T-helper 2 cell treated with Interferon-gamma antibody and Interleukin-4, amounts not matched to agents 5 μg/mL and 100 μg/mL, for 36 hours (primary cell): Measurements from ENCODE around the gene ESRRG.

Source experiments
- DNase-seq: peaks from one replicate; pipeline ENCODE4 v3.0.0; 2021; ENCODE audit warnings: low spot score
- H3K27ac Mint-ChIP-seq: one replicate; pipeline ENCODE4 v1.8.0; 2021; ENCODE audit warnings: mild to moderate bottlenecking, mixed read lengths
- H3K27me3 Mint-ChIP-seq: one replicate; pipeline ENCODE4 v1.8.0; 2021; ENCODE audit warnings: low read depth, mixed read lengths
- H3K36me3 Mint-ChIP-seq: one replicate; pipeline ENCODE4 v1.8.0; 2021; ENCODE audit warnings: low read depth, mixed read lengths
- H3K4me1 Mint-ChIP-seq: one replicate; pipeline ENCODE4 v1.8.0; 2021; ENCODE audit warnings: low read depth, mixed read lengths
- H3K4me3 Mint-ChIP-seq: one replicate; pipeline ENCODE4 v1.8.0; 2022; ENCODE audit warnings: mild to moderate bottlenecking, moderate library complexity, mixed read lengths
- H3K9me3 Mint-ChIP-seq: one replicate; pipeline ENCODE4 v1.8.0; 2021; ENCODE audit warnings: mixed read lengths

ESRRG gene

DNA sequence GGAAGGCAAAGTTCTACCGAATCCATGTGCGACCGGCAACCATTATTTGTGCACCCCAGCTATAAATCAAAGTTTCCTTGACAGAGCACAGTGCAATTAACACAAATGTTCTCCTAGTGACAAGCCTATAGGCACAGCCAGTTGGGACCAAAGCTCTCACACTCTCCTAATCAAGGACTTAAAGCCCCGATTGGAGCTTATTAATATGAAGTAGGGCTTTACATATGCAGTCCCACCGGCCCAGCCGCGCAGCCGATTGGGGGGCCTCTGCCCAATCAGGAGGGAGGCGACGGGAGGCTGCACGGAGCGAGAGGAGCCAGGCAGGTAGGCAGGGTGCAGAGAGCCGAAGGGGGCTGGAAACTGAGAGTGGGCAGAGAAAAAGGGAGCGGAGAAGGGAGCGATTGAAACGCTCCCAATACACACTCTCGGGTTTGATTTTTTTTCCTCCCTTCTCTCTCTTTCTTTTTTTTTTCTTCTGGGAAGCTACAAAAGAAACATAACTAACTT lies at the start of gene ESRRG:
ESRRG (minus strand) TSS at position 156 of the 507 bp plus-strand sequence; CDS start at position 26, 130 bp downstream.
- Mint-ChIP-seq H3K27me3 (peaks cover 14% of the 10 kb centered on the region), H3K36me3 (no peaks in the 10 kb centered on the region), H3K4me1 (no peaks in the 10 kb centered on the region)

DNA sequence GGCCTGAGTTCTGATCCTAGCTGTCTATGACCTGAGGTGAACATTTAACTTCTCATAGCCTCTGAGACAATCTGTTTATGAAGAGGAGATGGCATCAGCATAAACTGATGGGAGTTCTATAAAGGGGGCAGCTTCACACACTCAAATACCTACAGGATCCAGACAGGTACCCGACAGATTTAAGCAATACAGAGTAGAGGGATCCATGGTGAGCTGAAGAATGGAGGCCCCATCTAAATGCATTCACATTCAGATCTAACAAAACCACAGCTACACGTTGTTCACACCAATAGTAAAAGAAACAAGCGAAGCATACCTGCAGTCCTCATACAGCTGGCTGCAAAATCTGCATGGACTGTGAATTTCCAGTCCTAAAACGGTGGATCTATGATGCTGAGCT lies 48.7 kb upstream of the ESRRG start:
- Mint-ChIP-seq H3K27me3 (no peaks in the 10 kb centered on the region), H3K9me3 (peaks cover under 1% of the 10 kb centered on the region), H3K4me3 (no peak overlapping the region), H3K36me3 (no peaks in the 10 kb centered on the region), H3K27ac (no peak overlapping the region), H3K4me1 (no peaks in the 10 kb centered on the region)
- no peak for DNase-seq

More for the DNA sequence above, at the start of gene ESRRG:
- no peak within 1 kb of the TSS for H3K27ac Mint-ChIP-seq
- no peak for DNase-seq
- no peak within 1 kb of the TSS for H3K4me3 Mint-ChIP-seq
- no peaks in the 10 kb centered on the region for H3K9me3 Mint-ChIP-seq

DNA sequence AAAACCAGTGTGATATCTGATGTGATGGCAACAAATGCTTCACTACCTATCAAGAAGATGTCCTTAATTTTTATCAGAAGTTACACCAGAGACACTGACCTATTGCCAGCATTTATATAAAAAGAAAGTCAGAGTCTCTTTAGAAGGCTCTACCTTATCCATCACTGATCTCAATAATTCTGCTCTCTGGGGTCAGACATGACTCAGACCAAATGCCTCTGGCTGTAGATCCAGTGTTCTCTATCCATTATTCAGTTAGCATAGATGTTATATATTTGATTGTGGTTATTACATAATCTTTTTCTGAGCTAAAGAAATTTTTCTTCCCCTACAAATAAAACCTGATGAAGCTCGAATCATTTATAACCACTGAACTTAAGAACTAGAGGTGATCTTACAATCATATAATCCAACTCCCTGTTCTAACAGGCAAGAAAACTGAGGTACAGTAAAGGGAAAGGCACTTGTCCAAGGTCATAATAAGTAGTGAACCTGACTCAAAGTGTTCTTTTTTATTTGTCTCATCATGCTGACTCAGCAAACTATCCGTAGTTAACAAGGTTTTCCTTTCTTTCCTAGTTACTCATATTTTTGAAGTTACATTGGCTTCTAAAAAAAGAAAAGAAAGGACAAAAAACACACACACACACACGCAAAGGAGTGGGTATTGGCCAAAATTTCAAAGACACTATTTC lies 43.6 kb upstream of the ESRRG start:
- H3K9me3 Mint-ChIP-seq, result peaks cover 4% of the 10 kb centered on the region
- no peaks in the 10 kb centered on the region for H3K4me1 Mint-ChIP-seq
- H3K36me3 Mint-ChIP-seq, result no peaks in the 10 kb centered on the region
- H3K27ac Mint-ChIP-seq, result no peak overlapping the region
- DNase-seq, result no peak
- no peak overlapping the region for H3K4me3 Mint-ChIP-seq
- no peaks in the 10 kb centered on the region for H3K27me3 Mint-ChIP-seq

DNA sequence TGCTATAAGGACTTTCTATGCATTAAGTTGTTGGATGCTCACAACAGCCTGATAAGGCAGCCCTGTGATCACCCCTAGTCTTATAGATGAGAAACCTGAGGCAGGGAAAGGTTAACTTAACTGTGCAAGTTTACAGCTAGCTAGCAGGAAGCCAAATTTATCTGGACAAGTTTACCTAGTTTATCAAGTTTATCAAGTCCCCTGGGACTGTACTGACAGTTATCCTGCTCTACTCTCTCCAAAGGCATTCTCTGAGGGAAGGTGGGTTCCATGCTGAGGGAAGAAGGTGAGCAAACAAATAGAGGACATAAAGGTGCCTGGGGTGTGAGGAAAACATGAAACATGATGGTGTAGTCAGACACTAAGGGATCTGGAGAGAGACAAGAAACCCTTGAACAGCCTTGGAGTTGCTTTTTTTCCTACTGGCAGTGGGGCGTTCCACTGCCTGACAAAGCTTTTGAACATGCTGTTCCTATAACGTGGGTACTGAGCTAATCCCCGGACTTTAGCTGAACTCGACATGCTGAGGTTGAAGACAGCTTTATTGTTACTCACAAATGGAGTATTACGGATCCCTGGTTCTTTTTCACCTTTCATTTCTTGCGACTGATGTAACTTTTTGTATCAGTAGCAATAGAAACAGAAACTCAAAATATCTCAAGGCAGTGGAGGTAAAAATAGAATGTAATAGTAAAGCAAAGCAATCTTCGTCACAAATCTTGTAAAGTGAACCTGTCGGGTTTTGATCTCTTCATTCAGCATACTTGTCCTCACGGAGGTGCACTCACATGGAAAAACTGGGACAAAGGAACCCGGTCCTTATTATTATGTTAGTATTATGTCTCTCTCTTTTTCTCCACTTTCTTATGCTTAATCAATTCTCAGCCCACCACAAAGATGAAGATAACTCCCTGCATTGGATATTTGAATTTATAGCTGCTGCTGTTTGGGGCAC lies 42.4 kb upstream of the ESRRG start:
- Mint-ChIP-seq H3K4me1 (no peaks in the 10 kb centered on the region), H3K4me3 (no peak overlapping the region), H3K36me3 (no peaks in the 10 kb centered on the region), H3K27me3 (no peaks in the 10 kb centered on the region), H3K27ac (no peak overlapping the region), H3K9me3 (peaks cover 4% of the 10 kb centered on the region)
- DNase-seq, result no peak

DNA sequence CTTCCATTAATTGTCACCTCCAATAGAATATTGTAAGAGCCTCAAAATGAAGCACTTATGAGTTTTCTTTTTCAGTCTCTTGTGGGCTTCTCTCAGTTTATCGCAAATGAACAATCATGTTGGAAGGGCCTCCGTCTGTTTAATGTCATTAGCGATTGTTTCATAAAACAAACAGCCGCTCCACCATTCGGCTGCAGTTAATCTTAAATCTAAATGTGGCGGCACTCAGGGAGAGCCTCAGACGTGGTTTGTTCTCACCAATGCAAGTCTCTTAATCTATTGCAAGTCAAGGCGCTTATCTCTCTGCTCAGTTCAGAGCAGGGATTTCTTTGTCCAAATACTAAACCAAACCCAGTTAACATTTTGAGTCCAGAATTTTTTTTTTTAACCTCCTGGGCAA lies 34.9 kb upstream of the ESRRG start:
- Mint-ChIP-seq H3K27me3 (no peaks in the 10 kb centered on the region), H3K9me3 (no peaks in the 10 kb centered on the region), H3K4me3 (no peak overlapping the region)

DNA sequence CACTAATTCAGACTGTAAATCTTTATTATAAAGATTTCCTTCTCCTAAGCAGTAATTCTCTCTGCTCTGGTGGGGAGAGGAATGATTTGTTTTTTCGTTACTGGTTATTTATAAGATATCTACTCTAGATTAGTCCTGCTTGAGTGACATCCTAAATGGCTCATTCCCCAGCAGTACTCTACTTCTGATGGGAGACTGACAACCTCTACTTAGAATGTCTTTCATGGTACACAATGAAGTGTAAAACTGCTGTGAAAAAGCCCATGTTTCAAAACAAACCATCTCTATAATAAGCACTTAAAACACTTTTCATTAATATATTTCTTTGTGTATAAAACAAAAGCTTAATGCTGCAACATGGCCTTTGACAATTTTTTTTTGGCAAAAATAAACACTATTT lies 33.9 kb upstream of the ESRRG start:
- H3K4me3 Mint-ChIP-seq, result no peak overlapping the region
- no peak overlapping the region for H3K27ac Mint-ChIP-seq
- no peak for DNase-seq
- H3K4me1 Mint-ChIP-seq, result no peaks in the 10 kb centered on the region
- no peaks in the 10 kb centered on the region for H3K9me3 Mint-ChIP-seq
- no peaks in the 10 kb centered on the region for H3K36me3 Mint-ChIP-seq
- H3K27me3 Mint-ChIP-seq, result no peaks in the 10 kb centered on the region

More for the DNA sequence above, 34.9 kb upstream of the ESRRG start:
- Mint-ChIP-seq H3K4me1 (no peaks in the 10 kb centered on the region), H3K36me3 (no peaks in the 10 kb centered on the region), H3K27ac (no peak overlapping the region)
- no peak for DNase-seq

DNA sequence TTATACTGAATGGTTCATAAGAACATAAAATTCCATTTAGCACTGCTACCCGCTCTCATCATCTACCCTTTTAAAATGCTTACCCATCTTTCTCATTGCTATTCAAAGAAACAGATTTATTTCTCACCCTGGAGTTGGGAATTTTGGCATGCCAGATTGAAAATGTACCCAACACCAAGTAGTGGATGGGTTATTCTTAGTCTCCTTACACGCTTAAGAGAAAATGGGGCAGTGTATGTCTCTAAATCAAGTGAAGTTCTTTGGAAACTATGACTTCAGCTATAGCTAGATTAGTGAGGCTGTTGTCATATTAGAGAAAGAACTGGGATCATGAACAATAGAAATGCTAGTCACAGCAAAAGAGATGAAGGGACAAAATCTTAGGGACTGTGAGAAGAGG lies 27.7 kb upstream of the ESRRG start:
- H3K4me1 Mint-ChIP-seq, result no peaks in the 10 kb centered on the region
- no peak overlapping the region for H3K4me3 Mint-ChIP-seq
- no peaks in the 10 kb centered on the region for H3K36me3 Mint-ChIP-seq
- no peak for DNase-seq
- H3K27ac Mint-ChIP-seq, result no peak overlapping the region
- H3K9me3 Mint-ChIP-seq, result no peaks in the 10 kb centered on the region
- no peaks in the 10 kb centered on the region for H3K27me3 Mint-ChIP-seq

DNA sequence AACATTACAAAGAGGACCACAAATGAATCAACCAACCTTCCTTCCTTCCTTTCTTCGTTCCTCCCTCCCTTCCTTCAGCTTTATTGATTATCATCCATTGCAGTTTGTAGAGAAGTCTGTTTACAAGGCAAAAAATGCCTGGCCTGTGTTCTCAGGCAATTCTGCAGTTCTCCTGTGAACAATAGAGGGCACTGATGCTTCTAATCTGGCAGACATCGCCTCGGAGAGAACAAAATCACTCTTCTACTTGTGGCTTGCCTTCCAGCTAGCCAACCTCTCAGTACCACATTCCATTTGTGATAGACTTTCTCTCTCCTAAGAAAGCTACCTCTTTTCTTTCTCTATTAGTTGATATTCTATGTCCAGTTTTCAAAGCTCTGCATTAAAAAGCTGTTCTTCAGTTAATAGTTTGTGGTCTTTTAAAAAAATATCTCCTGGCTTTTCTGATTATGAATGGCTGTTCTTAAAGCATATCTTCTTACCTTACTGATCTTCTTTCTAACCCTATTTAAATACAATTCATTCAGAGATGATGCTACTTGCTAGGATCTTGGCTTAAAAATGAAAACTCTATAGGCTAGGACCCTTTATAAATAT lies 26.9 kb upstream of the ESRRG start:
- DNase-seq, result no peak
- H3K27ac Mint-ChIP-seq, result no peak overlapping the region
- H3K36me3 Mint-ChIP-seq, result no peaks in the 10 kb centered on the region
- H3K27me3 Mint-ChIP-seq, result no peaks in the 10 kb centered on the region
- H3K9me3 Mint-ChIP-seq, result no peaks in the 10 kb centered on the region
- no peaks in the 10 kb centered on the region for H3K4me1 Mint-ChIP-seq
- no peak overlapping the region for H3K4me3 Mint-ChIP-seq

DNA sequence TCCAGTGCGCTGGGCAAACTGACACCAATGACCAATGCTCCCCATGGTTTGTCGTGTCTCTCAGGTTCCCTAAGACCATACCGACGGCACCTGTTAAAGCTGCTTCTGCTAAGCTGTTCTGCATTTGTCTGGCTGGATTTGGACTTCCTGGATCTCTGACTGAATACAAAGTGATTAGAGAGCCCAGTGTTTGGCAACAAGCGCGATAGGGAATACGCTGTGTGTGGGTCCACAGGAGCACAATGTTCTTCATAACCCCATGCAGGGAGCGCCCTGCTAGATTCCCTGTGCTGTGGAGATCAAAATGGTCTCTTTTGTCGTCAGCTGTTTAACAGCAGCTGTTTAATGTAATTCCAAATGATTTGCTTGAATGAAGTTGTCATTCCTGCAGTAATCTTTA lies 26.0 kb upstream of the ESRRG start:
- Mint-ChIP-seq H3K4me1 (no peaks in the 10 kb centered on the region), H3K9me3 (no peaks in the 10 kb centered on the region), H3K4me3 (no peak overlapping the region), H3K36me3 (no peaks in the 10 kb centered on the region), H3K27ac (no peak overlapping the region), H3K27me3 (no peaks in the 10 kb centered on the region)
- DNase-seq, result no peak

DNA sequence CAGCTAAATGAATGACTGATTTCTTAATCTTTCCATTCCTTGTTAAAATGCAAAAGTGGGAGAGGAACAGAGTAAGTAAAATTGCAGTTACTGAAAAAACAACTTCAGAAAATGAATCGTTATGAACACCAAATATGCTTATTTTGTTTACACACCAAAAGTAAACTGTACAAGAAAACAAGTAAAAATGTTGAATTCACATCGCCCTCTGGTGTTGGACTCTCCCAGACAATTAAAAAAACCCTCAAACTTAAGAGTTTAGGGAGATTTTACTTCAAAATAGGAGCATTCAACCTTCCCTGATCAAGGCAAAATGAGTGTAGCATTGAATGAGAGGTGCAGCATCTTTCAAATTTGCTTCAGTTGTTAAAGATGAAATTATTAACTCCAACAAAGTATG lies 19.4 kb upstream of the ESRRG start:
- no peaks in the 10 kb centered on the region for H3K4me1 Mint-ChIP-seq
- no peak for DNase-seq
- no peaks in the 10 kb centered on the region for H3K36me3 Mint-ChIP-seq
- H3K9me3 Mint-ChIP-seq, result no peaks in the 10 kb centered on the region
- H3K27ac Mint-ChIP-seq, result no peak overlapping the region
- no peak overlapping the region for H3K4me3 Mint-ChIP-seq
- H3K27me3 Mint-ChIP-seq, result no peaks in the 10 kb centered on the region

DNA sequence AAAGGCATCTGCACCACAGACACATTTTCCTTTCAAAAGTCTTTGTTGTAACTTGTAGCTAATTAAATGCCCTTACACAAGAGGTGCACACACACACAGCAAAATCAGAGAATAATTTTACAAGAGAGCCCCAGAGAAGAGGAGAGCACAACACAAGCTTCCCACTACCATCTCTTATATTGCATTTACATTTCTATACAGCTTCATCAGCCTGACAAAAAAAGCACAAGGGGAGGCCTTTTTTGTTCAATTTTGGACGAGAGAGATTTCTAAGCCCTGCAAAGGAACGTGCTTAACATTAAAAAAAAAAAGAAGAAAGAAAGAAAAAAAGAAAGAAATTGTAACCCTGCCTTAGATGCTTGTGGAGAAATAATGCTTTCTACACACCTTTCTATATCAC lies 17.1 kb upstream of the ESRRG start:
- H3K27me3 Mint-ChIP-seq, result no peaks in the 10 kb centered on the region
- H3K4me1 Mint-ChIP-seq, result no peaks in the 10 kb centered on the region
- H3K4me3 Mint-ChIP-seq, result no peak overlapping the region
- H3K36me3 Mint-ChIP-seq, result no peaks in the 10 kb centered on the region
- no peak for DNase-seq
- no peak overlapping the region for H3K27ac Mint-ChIP-seq
- H3K9me3 Mint-ChIP-seq, result no peaks in the 10 kb centered on the region

DNA sequence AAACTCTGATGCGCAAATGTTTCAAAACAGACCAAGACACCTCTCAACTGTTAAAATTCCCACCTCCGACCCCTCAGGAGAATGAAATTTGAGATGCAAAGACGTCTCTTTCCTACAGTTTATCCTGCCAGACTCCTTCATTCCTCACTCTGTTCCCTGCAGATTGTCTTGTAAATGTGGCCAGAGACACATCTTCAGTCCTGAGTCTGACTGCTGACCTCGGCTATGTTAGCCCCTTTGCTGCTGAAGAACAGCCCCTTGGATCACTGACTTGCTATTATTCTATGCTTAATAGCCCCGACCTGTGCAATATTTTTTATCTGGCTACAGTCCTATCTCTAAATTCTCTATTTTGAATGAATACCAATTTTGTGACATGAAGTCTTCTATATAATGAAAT lies 16.6 kb upstream of the ESRRG start:
- Mint-ChIP-seq H3K27me3 (no peaks in the 10 kb centered on the region), H3K4me1 (no peaks in the 10 kb centered on the region), H3K27ac (no peak overlapping the region), H3K4me3 (no peak overlapping the region), H3K9me3 (no peaks in the 10 kb centered on the region), H3K36me3 (no peaks in the 10 kb centered on the region)
- no peak for DNase-seq

DNA sequence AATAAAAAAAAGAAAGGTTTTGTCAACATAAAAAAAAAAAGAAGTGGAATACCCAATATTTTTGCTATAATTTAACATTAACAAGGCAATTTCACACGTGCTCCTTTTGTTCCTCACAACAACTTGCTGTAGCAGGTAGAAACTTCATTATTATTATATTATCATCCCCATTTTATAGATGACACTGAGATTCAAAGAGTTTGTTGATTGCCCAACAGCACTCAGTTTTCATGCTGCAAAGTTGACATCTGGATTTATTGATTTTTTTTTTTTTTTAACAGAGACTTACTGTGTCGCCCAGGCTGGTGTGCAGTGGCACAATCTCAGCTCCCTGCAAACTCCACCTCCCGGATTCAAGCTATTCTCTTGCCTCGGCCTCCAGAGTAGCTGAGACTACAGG lies 8.9 kb upstream of the ESRRG start:
- no peak for DNase-seq
- Mint-ChIP-seq H3K27me3 (no peaks in the 10 kb centered on the region), H3K4me3 (no peak overlapping the region), H3K9me3 (peaks cover 7% of the 10 kb centered on the region), H3K36me3 (no peaks in the 10 kb centered on the region), H3K4me1 (no peaks in the 10 kb centered on the region), H3K27ac (no peak overlapping the region)

DNA sequence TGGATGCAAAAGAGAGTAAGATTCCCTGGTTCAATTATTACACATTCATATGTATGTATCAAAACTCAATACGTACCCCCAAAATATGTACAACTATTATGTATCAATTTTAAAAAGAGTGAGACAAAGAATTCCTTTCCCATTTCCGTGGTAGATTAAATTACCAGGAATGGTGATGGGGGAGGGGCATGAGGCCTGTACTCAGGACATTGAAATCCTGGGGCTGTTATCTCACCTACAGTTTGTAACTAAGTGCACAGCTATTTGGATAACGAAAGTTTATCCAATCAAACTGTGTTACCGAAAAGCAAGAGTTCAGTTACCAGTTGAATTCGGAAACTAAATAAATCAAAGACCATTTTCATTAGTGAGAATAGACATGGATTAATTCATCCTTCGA lies 8.3 kb upstream of the ESRRG start:
- H3K36me3 Mint-ChIP-seq, result no peaks in the 10 kb centered on the region
- no peaks in the 10 kb centered on the region for H3K4me1 Mint-ChIP-seq
- H3K27ac Mint-ChIP-seq, result no peak overlapping the region
- no peaks in the 10 kb centered on the region for H3K27me3 Mint-ChIP-seq
- H3K9me3 Mint-ChIP-seq, result peaks cover 7% of the 10 kb centered on the region
- no peak overlapping the region for H3K4me3 Mint-ChIP-seq
- DNase-seq, result no peak
